ENCODE results near the gene LRRC47. TPM values are rescaled to one million over a fixed set of nuclear protein-coding genes. Genes with fewer than 3 reads are reported as not detected.

Gene LRRC47
- polyA plus RNA-seq, 1 of the 3 experiments (the other 2 are of a cell fraction), result 34.6 TPM

- TF ChIP-seq USF1 (IDR thresholded peaks at IDR 0.05; ENCODE audit: borderline replicate concordance, low read depth), result no peak
- TF ChIP-seq FOXJ3 (CRISPR knock-in tag; IDR thresholded peaks at IDR 0.05), result no peak
These were observed 18.7 kb upstream of the LRRC47 start (continued) for GRCh38 chr1:3814771-3815561.

GRCh38 chr1:3814065-3814464 lies 17.8 kb upstream of the LRRC47 start:
- Histone ChIP-seq H3K9me3 (no peaks in the 10 kb centered on the region), H3K4me1 (ENCODE audit: control insufficient read depth in 1 of 2, insufficient read depth in 2 of 2, low read depth in 1 of 2, low read length in 1 of 2) (peaks cover 0 to 13% of the 10 kb centered on the region in 2 experiments; a peak in 2 of 4 replicates), H2AFZ (ENCODE audit: low read depth) (no peak overlapping the region), H4K20me1 (ENCODE audit: insufficient read depth) (no peaks in the 10 kb centered on the region), H3K36me3 (replicated peaks in 1 of 2; ENCODE audit: control insufficient read depth in 1 of 2, insufficient read depth in 2 of 2, low read length in 1 of 2) (peaks cover 0 to 6% of the 10 kb centered on the region in 2 experiments), H3K79me2 (ENCODE audit: insufficient read depth) (no peaks in the 10 kb centered on the region), H3K4me3 (ENCODE audit: low read depth in 2 of 2, low read length in 1 of 2) (no peak overlapping the region), H3F3A (replicated peaks; ENCODE audit: insufficient read depth) (no peaks in the 10 kb centered on the region), H3K27ac (ENCODE audit: low read depth in 2 of 2, low read length in 1 of 2) (no peak overlapping the region), H3K4me2 (no peak overlapping the region), H3K9ac (no peak overlapping the region), H3K9me2 (no peaks in the 10 kb centered on the region), H3K27me3 (ENCODE audit: insufficient read depth) (no peaks in the 10 kb centered on the region)
- ChIA-PET CTCF (no interaction called here), POLR2A (no interaction called here)
- DNase-seq, result no peak
- TF ChIP-seq TAF1 (IDR thresholded peaks at IDR 0.05; ENCODE audit: borderline replicate concordance, low read depth, low read length) (no peak), TEAD4 (IDR thresholded peaks at IDR 0.05; ENCODE audit: borderline replicate concordance, insufficient read depth) (no peak), NFIC (IDR thresholded peaks at IDR 0.05; ENCODE audit: borderline replicate concordance) (no peak), MAX (IDR thresholded peaks at IDR 0.05; ENCODE audit: low read depth) (no peak), FOXM1 (IDR thresholded peaks at IDR 0.05; ENCODE audit: low read depth) (no peak), ZBTB33 (IDR thresholded peaks at IDR 0.05; ENCODE audit: borderline replicate concordance, low read depth) (no peak), GABPA (IDR thresholded peaks at IDR 0.05; ENCODE audit: low read depth) (no peak), RCOR1 (IDR thresholded peaks at IDR 0.05; ENCODE audit: low read length) (no peak), SMC3 (IDR thresholded peaks at IDR 0.05; ENCODE audit: low read depth, low read length) (no peak), YY1 (IDR thresholded peaks at IDR 0.05; ENCODE audit: low read depth) (no peak), REST (IDR thresholded peaks at IDR 0.05; ENCODE audit: low read depth, low read length) (no peak), CTCF (IDR thresholded peaks at IDR 0.05) (no peak)
- 100% methylated on average over 1 of the region's 2 CpGs for WGBS (ENCODE audit: low lambda C conversion rate)

Data from SK-N-SH (cell line).